ENCODE results near the gene TRPM8.

Gene TRPM8

GRCh38 chr2:233922471-233922870 lies 5.3 kb downstream of the TRPM8 start:
- no peak overlapping the region for H3K4me3 ChIP-seq (replicated peaks; ENCODE audit: low read depth, low read length)
- TF ChIP-seq CTCF (IDR thresholded peaks at IDR 0.05; ENCODE audit: low read depth, low read length, missing control alignments): no peak

GRCh38 chr2:233925402-233925801 lies 8.2 kb downstream of the TRPM8 start:
- no peak for DNase-seq (ENCODE audit: extremely low read depth, low read depth)
- no peak overlapping the region for H3K4me3 ChIP-seq (replicated peaks; ENCODE audit: low read depth, low read length)
- no peak for TF ChIP-seq CTCF (IDR thresholded peaks at IDR 0.05; ENCODE audit: low read depth, low read length, missing control alignments)

More at GRCh38 chr2:233922471-233922870, 5.3 kb downstream of the TRPM8 start:
- no peak for DNase-seq (ENCODE audit: extremely low read depth, low read depth)

GRCh38 chr2:233926806-233927205 lies 9.6 kb downstream of the TRPM8 start:
- H3K4me3 ChIP-seq (replicated peaks; ENCODE audit: low read depth, low read length): no peak overlapping the region
- no peak for DNase-seq (ENCODE audit: extremely low read depth, low read depth)
- TF ChIP-seq CTCF (IDR thresholded peaks at IDR 0.05; ENCODE audit: low read depth, low read length, missing control alignments): no peak

- peak; percentile 61 for TF ChIP-seq CTCF (IDR thresholded peaks at IDR 0.05; ENCODE audit: low read depth, low read length, missing control alignments)
- DNase-seq (ENCODE audit: extremely low read depth, low read depth): no peak
- no peak overlapping the region for H3K4me3 ChIP-seq (replicated peaks; ENCODE audit: low read depth, low read length)
Measured at GRCh38 chr2:233928594-233929351, 11.6 kb downstream of the TRPM8 start.

- H3K4me3 ChIP-seq (replicated peaks; ENCODE audit: low read depth, low read length): no peak overlapping the region
- no peak for DNase-seq (ENCODE audit: extremely low read depth, low read depth)
- TF ChIP-seq CTCF (IDR thresholded peaks at IDR 0.05; ENCODE audit: low read depth, low read length, missing control alignments): no peak
Measured at GRCh38 chr2:233929352-233930022, 12.3 kb downstream of the TRPM8 start.

- no peak for DNase-seq (ENCODE audit: extremely low read depth, low read depth)
- TF ChIP-seq CTCF (IDR thresholded peaks at IDR 0.05; ENCODE audit: low read depth, low read length, missing control alignments): no peak
Measured at GRCh38 chr2:233934524-233934923, 17.4 kb downstream of the TRPM8 start.

More at GRCh38 chr2:233934524-233934923, 17.4 kb downstream of the TRPM8 start:
- H3K4me3 ChIP-seq (replicated peaks; ENCODE audit: low read depth, low read length): no peak overlapping the region
